SK-N-SH (cell line): ENCODE results near the gene OSTF1. TPM values are rescaled to one million over a fixed set of nuclear protein-coding genes. Genes with fewer than 3 reads are reported as not detected.

Experiments used
- CTCF ChIA-PET: fragments of 300-600, 350-600 bp; formaldehyde crosslinking; extraction: SDS; loops from one replicate; lab custom pipeline; 2021; lab: Yijun Ruan, JAX
- POLR2A ChIA-PET: fragments of 350-600 bp; sonication (Branson Sonifier 250); formaldehyde crosslinking; extraction: SDS; loops from one replicate; lab custom pipeline; 2020; ENCODE audit warnings: antibody characterized with exemption, inconsistent platforms; lab: Yijun Ruan, JAX
- DNase-seq: peaks from one replicate; pipeline ENCODE4 v3.0.0; 2012
- H2AFZ ChIP-seq: fragments of 200-600 bp; sonication (generic); 2 replicates; pipeline ENCODE4 v1.8.1; 2016; ENCODE audit warnings: antibody characterized with exemption, mild to moderate bottlenecking, low read depth
- H3F3A ChIP-seq: fragments of 200-600 bp; sonication (generic); replicated peaks from 2 replicates; pipeline ENCODE3; 2016; ENCODE audit warnings: antibody characterized with exemption, mild to moderate bottlenecking; ENCODE audit not compliant: insufficient read depth
- H3K27ac ChIP-seq, 2 experiments: fragments of 200-500 bp in 1 of 2; fragments of 200-600 bp in 1 of 2; sonication (Bioruptor generic) in 1 of 2; sonication (generic), shearing (Covaris generic) in 1 of 2; 2 replicates each; pipeline versions ENCODE4 v1.5.1 to v1.6.1; 2014 to 2016; ENCODE audit warnings: low read depth in 2 of 2, inconsistent platforms in 1 of 2, low read length in 1 of 2, mild to moderate bottlenecking in 1 of 2, mixed read lengths in 1 of 2
- H3K27me3 ChIP-seq: fragments of 200-600 bp; sonication (generic), shearing (Covaris generic); 2 replicates; pipeline ENCODE4 v1.6.1; 2016; ENCODE audit warnings: mixed run types; ENCODE audit not compliant: insufficient read depth
- H3K36me3 ChIP-seq, 2 experiments: fragments of 200-500 bp in 1 of 2; fragments of 200-600 bp in 1 of 2; sonication (Bioruptor generic) in 1 of 2; sonication (generic) in 1 of 2; replicated peaks in 1 of 2; 2 replicates each; pipeline versions ENCODE3 to v1.5.1; 2014 to 2016; ENCODE audit warnings: low read length in 1 of 2, mild to moderate bottlenecking in 1 of 2; ENCODE audit not compliant: insufficient read depth in 2 of 2, control insufficient read depth in 1 of 2
- H3K4me1 ChIP-seq, 2 experiments: fragments of 200-500 bp in 1 of 2; fragments of 200-600 bp in 1 of 2; sonication (Bioruptor generic) in 1 of 2; sonication (generic), shearing (Covaris generic) in 1 of 2; 2 replicates each; pipeline versions ENCODE4 v1.5.1 to v1.6.1; 2014 to 2016; ENCODE audit warnings: low read depth in 1 of 2, low read length in 1 of 2, mixed run types in 1 of 2; ENCODE audit not compliant: insufficient read depth in 2 of 2, control insufficient read depth in 1 of 2
- H3K4me2 ChIP-seq: fragments of 200-600 bp; sonication (generic), shearing (Covaris generic); 2 replicates; pipeline ENCODE4 v1.6.1; 2017; ENCODE audit warnings: mixed run types
- H3K4me3 ChIP-seq, 2 experiments: fragments of 200-500 bp in 1 of 2; fragments of 200-600 bp in 1 of 2; sonication (Bioruptor generic) in 1 of 2; sonication (generic), shearing (Covaris generic) in 1 of 2; 2 replicates each; pipeline versions ENCODE4 v1.5.1 to v1.8.1; 2014 to 2016; ENCODE audit warnings: low read depth in 2 of 2, inconsistent platforms in 1 of 2, low read length in 1 of 2, mild to moderate bottlenecking in 1 of 2, mixed read lengths in 1 of 2, moderate library complexity in 1 of 2
- H3K79me2 ChIP-seq: fragments of 200-600 bp; sonication (generic); 2 replicates; pipeline ENCODE4 v1.8.1; 2017; ENCODE audit warnings: mild to moderate bottlenecking; ENCODE audit not compliant: insufficient read depth
- H3K9ac ChIP-seq: fragments of 200-600 bp; sonication (generic); 2 replicates; pipeline ENCODE4 v1.6.1; 2017; ENCODE audit warnings: mixed run types
- H3K9me2 ChIP-seq: fragments of 200-600 bp; sonication (generic); 2 replicates; pipeline ENCODE4 v1.6.1; 2017; ENCODE audit warnings: mixed run types
- H3K9me3 ChIP-seq: fragments of 200-600 bp; sonication (generic); 2 replicates; pipeline ENCODE4 v1.6.1; 2017; ENCODE audit warnings: mixed run types, mild to moderate bottlenecking, moderate library complexity
- H4K20me1 ChIP-seq: fragments of 200-600 bp; sonication (generic); 2 replicates; pipeline ENCODE4 v1.6.1; 2017; ENCODE audit warnings: mild to moderate bottlenecking, mixed run types; ENCODE audit not compliant: insufficient read depth
- CHD2 ChIP-seq: fragments of 150-350 bp; IDR thresholded peaks from 2 replicates; pipeline ENCODE4 v1.6.1; 2018; ENCODE audit warnings: low read length; ENCODE audit not compliant: partially characterized antibody
- CTCF ChIP-seq: fragments of 200-600 bp; sonication (generic); IDR thresholded peaks from 2 replicates; pipeline ENCODE4 v1.6.1; 2017; ENCODE audit warnings: antibody characterized with exemption, mild to moderate bottlenecking, moderate library complexity
- EP300 ChIP-seq, 2 experiments: IDR thresholded peaks; 2 replicates each; pipeline versions ENCODE4 v1.4.0 to v1.6.1; 2012; ENCODE audit warnings: borderline replicate concordance in 1 of 2, low read depth in 1 of 2, low read length in 1 of 2
- FOSL2 ChIP-seq: IDR thresholded peaks from 2 replicates; pipeline ENCODE4 v1.4.0; 2012; ENCODE audit warnings: low read depth, mild to moderate bottlenecking, moderate library complexity, borderline replicate concordance
- FOXJ3 ChIP-seq: sonication (generic); formaldehyde crosslinking; IDR thresholded peaks from 2 replicates; pipeline ENCODE4 v1.5.1; 2020; ENCODE audit warnings: mild to moderate bottlenecking, missing genetic modification reagents
- FOXM1 ChIP-seq: IDR thresholded peaks from 2 replicates; pipeline ENCODE4 v1.4.0; 2012; ENCODE audit warnings: low read depth, mild to moderate bottlenecking
- GABPA ChIP-seq: IDR thresholded peaks from 2 replicates; pipeline ENCODE4 v1.4.0; 2012; ENCODE audit warnings: low read depth, mild to moderate bottlenecking
- JUND ChIP-seq: IDR thresholded peaks from 2 replicates; pipeline ENCODE4 v1.4.0; 2012
- MEF2A ChIP-seq: IDR thresholded peaks from 2 replicates; pipeline ENCODE4 v1.4.0; 2012; ENCODE audit warnings: low read depth, borderline replicate concordance
- MXI1 ChIP-seq: IDR thresholded peaks from 2 replicates; pipeline ENCODE4 v1.6.1; 2012; ENCODE audit warnings: mild to moderate bottlenecking, low read depth, low read length, improper control_type of control experiment
- PBX3 ChIP-seq: IDR thresholded peaks from 2 replicates; pipeline ENCODE4; 2012
- RCOR1 ChIP-seq: fragments of 150-350 bp; IDR thresholded peaks from 2 replicates; pipeline ENCODE4 v1.6.1; 2017; ENCODE audit warnings: antibody characterized with exemption, low read length
- REST ChIP-seq: IDR thresholded peaks from 2 replicates; pipeline ENCODE4 v1.6.1; 2012; ENCODE audit warnings: mild to moderate bottlenecking, low read depth, low read length, moderate library complexity
- SIN3A ChIP-seq: IDR thresholded peaks from 2 replicates; pipeline ENCODE4 v1.6.1; 2012; ENCODE audit warnings: low read depth, mild to moderate bottlenecking, low read length, moderate library complexity, borderline replicate concordance
- SMC3 ChIP-seq: IDR thresholded peaks from 2 replicates; pipeline ENCODE4 v1.6.1; 2012; ENCODE audit warnings: low read depth, low read length, improper control_type of control experiment
- TCF12 ChIP-seq: IDR thresholded peaks from 2 replicates; pipeline ENCODE4 v1.4.0; 2012
- USF1 ChIP-seq: IDR thresholded peaks from 2 replicates; pipeline ENCODE4 v1.4.0; 2012; ENCODE audit warnings: low read depth, borderline replicate concordance
- WGBS: methylation state at CpG from one replicate; pipeline ENCODE4 v1.1.6; 2017; ENCODE audit warnings: low lambda C conversion rate; 5-methylcytosine and 5-hydroxymethylcytosine counted together
- polyA plus RNA-seq, 3 experiments: library from polyadenylated mRNA; depleted of rRNA; stranded (reverse); fragments of >200 nt; gene quantifications; 2 replicates each; pipeline ENCODE4 v1.2.3, GENCODE V29; 2012

The OSTF1 gene
- polyA plus RNA-seq, 1 of the 3 experiments (the other 2 are of a cell fraction): 9.5 TPM

GRCh38 chr9:75128535-75128934 lies 40.2 kb downstream of the OSTF1 start:
- no peak for DNase-seq
- Histone ChIP-seq H3K9ac (no peak overlapping the region), H4K20me1 (no peaks in the 10 kb centered on the region), H3K27ac (no peak overlapping the region), H3K4me2 (no peak overlapping the region), H3K79me2 (no peaks in the 10 kb centered on the region; the same call in 1 of the 2 replicates), H3K9me3 (no peaks in the 10 kb centered on the region), H2AFZ (no peak overlapping the region), H3K27me3 (no peaks in the 10 kb centered on the region), H3K36me3 (peaks cover 0 to 14% of the 10 kb centered on the region in 2 experiments), H3K9me2 (no peaks in the 10 kb centered on the region), H3K4me1 (no peaks in the 10 kb centered on the region; a peak in 1 of 4 replicates), H3K4me3 (no peak overlapping the region), H3F3A (peaks cover 3% of the 10 kb centered on the region)
- TF ChIP-seq TCF12 (no peak), JUND (no peak)
- CTCF ChIA-PET: no interaction called here
- 29% methylated on average over 2 of the region's 2 CpGs for WGBS
- POLR2A ChIA-PET: no interaction called here

GRCh38 chr9:75130172-75130571 lies 41.9 kb downstream of the OSTF1 start:
- Histone ChIP-seq H3K4me3 (no peak overlapping the region), H3K4me1 (no peaks in the 10 kb centered on the region; a peak in 1 of 4 replicates), H3K9me2 (no peaks in the 10 kb centered on the region), H4K20me1 (no peaks in the 10 kb centered on the region), H3K36me3 (peaks cover 0 to 11% of the 10 kb centered on the region in 2 experiments), H3K79me2 (no peaks in the 10 kb centered on the region; the same call in 1 of the 2 replicates), H3K27me3 (no peaks in the 10 kb centered on the region), H3K4me2 (peak overlapping the region; percentile 7; the same call in 1 of the 2 replicates), H3K9me3 (no peaks in the 10 kb centered on the region), H3K9ac (no peak overlapping the region), H3F3A (peaks cover 3% of the 10 kb centered on the region), H3K27ac (peak overlapping the region; percentile 30 to 65; a peak in 2 of 4 replicates), H2AFZ (no peak overlapping the region)
- WGBS: 38% methylated on average over 5 of the region's 5 CpGs
- ChIA-PET CTCF (no interaction called here), POLR2A (no interaction called here)
- no peak for TF ChIP-seq FOSL2
- no peak for TF ChIP-seq GABPA
- no peak for TF ChIP-seq RCOR1
- TF ChIP-seq USF1: no peak
- no peak for TF ChIP-seq FOXM1
- no peak for TF ChIP-seq SIN3A
- no peak for TF ChIP-seq REST
- TF ChIP-seq PBX3: no peak
- TF ChIP-seq EP300 (IDR thresholded peaks at IDR 0.05; ENCODE audit: borderline replicate concordance in 1 of 2, low read depth in 1 of 2, low read length in 1 of 2): no peak
- TF ChIP-seq MEF2A: no peak
- no peak for TF ChIP-seq MXI1
- TF ChIP-seq CHD2: no peak
- TF ChIP-seq FOXJ3 (CRISPR knock-in tag): no peak
- no peak for TF ChIP-seq CTCF
- no peak for TF ChIP-seq SMC3
- DNase-seq: no peak
